GM21447 (cell line): ENCODE results near the gene CACNA1S.

Experiments used
- ATAC-seq: cut with Tn5 transposase; IDR thresholded peaks from one replicate; pipeline ENCODE4 v1.9.1; 2021; ENCODE audit not compliant: unreplicated experiment

CACNA1S gene

GRCh38 chr1:201096041-201096461 is 16.2 kb downstream of the CACNA1S start:
- ATAC-seq = no peak

- ATAC-seq = no peak
Measured at GRCh38 chr1:201095581-201095980, 16.6 kb downstream of the CACNA1S start.

GRCh38 chr1:201094832-201095231 is 17.4 kb downstream of the CACNA1S start:
- ATAC-seq = no peak

- ATAC-seq = no peak
Measured at GRCh38 chr1:201093962-201094361, 18.3 kb downstream of the CACNA1S start.

GRCh38 chr1:201093561-201093960 is 18.7 kb downstream of the CACNA1S start:
- no peak for ATAC-seq

- ATAC-seq = no peak
Measured at GRCh38 chr1:201092738-201093137, 19.5 kb downstream of the CACNA1S start.

- no peak for ATAC-seq
Measured at GRCh38 chr1:201091256-201091655, 21.0 kb downstream of the CACNA1S start.

GRCh38 chr1:201090541-201090940 is 21.7 kb downstream of the CACNA1S start:
- ATAC-seq = no peak

- ATAC-seq = no peak
Measured at GRCh38 chr1:201089596-201089995, 22.6 kb downstream of the CACNA1S start.

GRCh38 chr1:201088901-201089525 is 23.2 kb downstream of the CACNA1S start:
- no peak for ATAC-seq

- no peak for ATAC-seq
Measured at GRCh38 chr1:201088395-201088794, 23.8 kb downstream of the CACNA1S start.

GRCh38 chr1:201085902-201086735 is 26.1 kb downstream of the CACNA1S start:
- ATAC-seq = no peak

GRCh38 chr1:201084295-201084694 is 27.9 kb downstream of the CACNA1S start:
- ATAC-seq = no peak

GRCh38 chr1:201083741-201084140 is 28.5 kb downstream of the CACNA1S start:
- no peak for ATAC-seq

- ATAC-seq = no peak
Measured at GRCh38 chr1:201080135-201080534, 32.1 kb downstream of the CACNA1S start.

GRCh38 chr1:201077736-201078135 is 34.5 kb downstream of the CACNA1S start:
- ATAC-seq = no peak

- no peak for ATAC-seq
Measured at GRCh38 chr1:201077116-201077515, 35.1 kb downstream of the CACNA1S start.

GRCh38 chr1:201076092-201076491 is 36.1 kb downstream of the CACNA1S start:
- no peak for ATAC-seq

GRCh38 chr1:201074018-201074417 is 38.2 kb downstream of the CACNA1S start:
- ATAC-seq = no peak

- ATAC-seq = no peak
Measured at GRCh38 chr1:201072922-201073321, 39.3 kb downstream of the CACNA1S start.

- ATAC-seq = no peak
Measured at GRCh38 chr1:201072149-201072548, 40.1 kb downstream of the CACNA1S start.

GRCh38 chr1:201069636-201070035 is 42.6 kb downstream of the CACNA1S start:
- no peak for ATAC-seq
